Coronary artery (tissue), 2 donors: ENCODE results near the gene FBXL2.
"Not testable (repeated sequence)": the region's sequence is repeated elsewhere in the genome, so short reads cannot be mapped to it uniquely, and the experiment has no call there.

Source experiments
- DNase-seq: peaks from one replicate; pipeline ENCODE4 v3.0.0-alpha.2; 2017; ENCODE audit warnings: low spot score
- H3K27ac ChIP-seq, 2 donors: fragments of 200-600 bp; sonication (generic); one replicate each; pipeline ENCODE4 v1.5.1; 2016 to 2019
- H3K4me3 ChIP-seq: fragments of 200-600 bp; sonication (generic); 2 replicates; pipeline ENCODE4 v1.5.1; 2016; ENCODE audit warnings: mild to moderate bottlenecking, moderate library complexity
- TF ChIP-seq, protein P1 (sequence below): fragments of 200-600 bp; sonication (generic); IDR thresholded peaks from one replicate; pipeline ENCODE4 v1.5.1; 2019; ENCODE audit warnings: antibody characterized with exemption

Gene FBXL2

DNA sequence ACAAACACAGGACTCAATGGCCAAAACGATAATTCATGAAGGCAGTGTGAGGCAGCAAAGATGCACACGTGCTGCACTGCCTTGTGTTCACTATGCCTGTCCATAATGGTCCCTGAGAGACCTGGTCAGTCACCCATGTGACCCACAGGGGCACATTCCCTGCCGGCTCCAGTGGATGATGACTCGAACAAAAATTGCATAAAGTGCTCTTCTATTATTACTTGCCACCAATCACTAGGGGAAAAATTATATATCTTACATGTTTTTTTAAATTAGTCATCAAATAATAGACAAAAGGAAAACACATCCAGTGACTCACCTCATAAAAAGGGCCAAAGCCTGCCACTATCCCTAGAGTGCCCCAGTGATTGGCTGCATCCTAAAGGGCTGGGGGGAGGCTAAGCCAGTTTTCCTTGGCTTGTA lies 115.5 kb downstream of the FBXL2 start:
- Histone ChIP-seq H3K4me3 (no peak overlapping the region), H3K27ac (peak overlapping the region; percentile 11 to 53)
- TF ChIP-seq, protein P1, sequence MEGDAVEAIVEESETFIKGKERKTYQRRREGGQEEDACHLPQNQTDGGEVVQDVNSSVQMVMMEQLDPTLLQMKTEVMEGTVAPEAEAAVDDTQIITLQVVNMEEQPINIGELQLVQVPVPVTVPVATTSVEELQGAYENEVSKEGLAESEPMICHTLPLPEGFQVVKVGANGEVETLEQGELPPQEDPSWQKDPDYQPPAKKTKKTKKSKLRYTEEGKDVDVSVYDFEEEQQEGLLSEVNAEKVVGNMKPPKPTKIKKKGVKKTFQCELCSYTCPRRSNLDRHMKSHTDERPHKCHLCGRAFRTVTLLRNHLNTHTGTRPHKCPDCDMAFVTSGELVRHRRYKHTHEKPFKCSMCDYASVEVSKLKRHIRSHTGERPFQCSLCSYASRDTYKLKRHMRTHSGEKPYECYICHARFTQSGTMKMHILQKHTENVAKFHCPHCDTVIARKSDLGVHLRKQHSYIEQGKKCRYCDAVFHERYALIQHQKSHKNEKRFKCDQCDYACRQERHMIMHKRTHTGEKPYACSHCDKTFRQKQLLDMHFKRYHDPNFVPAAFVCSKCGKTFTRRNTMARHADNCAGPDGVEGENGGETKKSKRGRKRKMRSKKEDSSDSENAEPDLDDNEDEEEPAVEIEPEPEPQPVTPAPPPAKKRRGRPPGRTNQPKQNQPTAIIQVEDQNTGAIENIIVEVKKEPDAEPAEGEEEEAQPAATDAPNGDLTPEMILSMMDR, result no peak
- DNase-seq, result no peak

DNA sequence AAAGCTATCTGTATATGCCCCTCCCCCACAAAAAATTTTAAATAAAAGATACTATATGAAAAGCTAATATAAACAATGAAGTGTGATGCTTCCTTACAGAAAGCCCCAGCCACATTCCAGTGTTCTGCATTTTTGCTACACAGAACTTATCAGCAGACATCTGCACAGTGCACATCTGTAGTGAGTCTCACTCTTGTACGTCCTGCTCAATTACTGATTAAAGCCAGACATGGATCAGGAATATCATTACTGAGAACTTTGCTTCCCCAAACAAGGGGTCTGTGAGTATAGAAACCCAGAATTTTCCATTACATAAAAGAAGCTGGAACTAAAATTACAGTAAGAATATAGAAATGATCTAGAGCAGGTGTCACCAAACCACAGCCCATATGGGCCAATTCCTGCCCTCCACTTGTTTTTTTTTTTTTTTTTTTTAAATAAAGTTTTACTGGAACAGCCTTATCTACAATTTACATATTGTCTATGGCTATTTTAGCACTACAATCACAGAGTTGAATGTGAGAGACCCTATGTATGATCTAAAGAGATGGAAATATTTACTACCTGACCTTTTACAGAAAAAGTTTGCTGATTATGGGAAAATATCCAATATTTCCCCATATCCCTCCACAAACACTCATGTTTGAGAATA lies 117.3 kb downstream of the FBXL2 start:
- Histone ChIP-seq H3K27ac (no peak overlapping the region), H3K4me3 (no peak overlapping the region)
- DNase-seq, result no peak
- TF ChIP-seq, protein P1, result no peak

DNA sequence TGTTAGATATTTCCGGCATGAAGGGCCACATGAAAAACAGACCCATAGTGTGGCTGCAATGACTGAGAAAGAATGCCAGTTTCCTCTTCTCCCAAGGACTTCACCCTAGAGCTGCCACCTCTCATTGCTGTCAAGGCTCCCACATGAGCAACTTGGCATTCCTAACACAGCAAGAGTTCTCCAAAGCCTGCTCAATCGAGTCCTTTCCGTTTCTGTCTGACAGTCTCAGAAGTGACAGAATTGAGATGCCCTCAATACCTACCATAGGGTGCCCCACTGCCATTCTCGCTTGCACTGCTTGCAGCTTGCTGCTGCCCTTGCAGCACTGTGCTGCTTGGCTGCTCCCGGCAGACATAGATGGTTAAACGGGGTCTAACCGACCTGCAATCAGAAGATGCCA lies 118.7 kb downstream of the FBXL2 start:
- Histone ChIP-seq H3K27ac (no peak overlapping the region), H3K4me3 (no peak overlapping the region)
- TF ChIP-seq, protein P1, result no peak
- DNase-seq, result no peak

DNA sequence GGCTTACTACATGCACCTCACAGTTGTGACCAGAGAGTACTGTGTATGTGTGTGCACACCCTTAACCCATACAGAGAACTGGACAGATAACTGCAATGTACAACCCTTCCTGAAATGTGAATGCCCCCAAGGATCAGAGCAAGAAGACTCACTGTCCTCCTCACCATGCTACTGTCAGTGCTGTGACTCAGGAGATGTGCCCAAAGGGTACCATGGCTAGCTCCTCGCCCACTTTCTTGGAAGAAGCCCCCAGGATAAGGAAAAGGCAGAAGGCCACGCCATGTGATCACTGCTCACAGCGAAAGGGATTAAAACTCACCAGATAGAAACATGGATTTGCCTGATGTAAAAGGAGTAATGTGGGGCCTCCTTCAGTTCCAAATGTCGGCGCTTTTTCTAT lies 121.2 kb downstream of the FBXL2 start:
- Histone ChIP-seq H3K27ac (no peak overlapping the region), H3K4me3 (no peak overlapping the region)
- no peak for DNase-seq
- TF ChIP-seq, protein P1, result no peak

DNA sequence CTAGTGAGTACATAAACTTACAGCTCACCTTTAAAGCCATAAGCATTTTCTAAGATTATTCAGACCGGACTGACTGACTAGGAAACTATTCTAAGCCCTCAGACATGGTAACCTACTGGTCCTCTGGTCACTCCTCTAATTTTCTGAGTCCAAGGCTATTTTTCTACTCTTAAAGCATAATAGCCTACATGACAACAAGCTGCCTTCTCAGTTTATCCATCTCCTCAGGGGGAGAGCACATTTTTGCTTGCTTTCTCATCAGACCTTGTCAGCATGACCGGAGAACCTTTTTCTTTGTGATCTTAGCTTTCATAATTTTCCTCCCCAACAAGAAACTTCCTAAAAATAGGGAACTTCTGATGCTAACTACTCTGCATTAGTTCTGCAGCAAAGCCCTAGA lies 124.5 kb downstream of the FBXL2 start:
- TF ChIP-seq, protein P1, result no peak
- DNase-seq, result no peak
- Histone ChIP-seq H3K4me3 (no peak overlapping the region), H3K27ac (no peak overlapping the region)

DNA sequence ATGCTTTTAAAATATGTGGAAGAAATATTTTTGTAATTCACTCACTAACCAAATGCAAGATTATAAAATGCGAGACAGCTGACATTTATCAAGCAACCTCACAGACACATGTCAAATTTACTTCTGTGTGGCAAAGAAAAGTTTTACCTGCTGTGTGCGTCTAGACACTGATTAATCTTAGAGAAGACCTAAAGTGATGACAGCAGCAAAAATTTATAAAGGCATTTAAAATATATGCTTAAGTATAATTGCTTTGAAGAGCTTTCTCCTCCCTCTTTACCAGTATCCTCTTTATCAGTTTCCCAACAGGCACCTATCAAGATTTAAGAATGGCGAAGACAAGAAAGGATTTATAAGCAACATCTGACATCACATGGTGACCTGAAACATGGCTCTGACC lies 125.7 kb downstream of the FBXL2 start:
- no peak overlapping the region for H3K27ac ChIP-seq
- no peak overlapping the region for H3K4me3 ChIP-seq
- DNase-seq, result no peak
- TF ChIP-seq, protein P1, result no peak

DNA sequence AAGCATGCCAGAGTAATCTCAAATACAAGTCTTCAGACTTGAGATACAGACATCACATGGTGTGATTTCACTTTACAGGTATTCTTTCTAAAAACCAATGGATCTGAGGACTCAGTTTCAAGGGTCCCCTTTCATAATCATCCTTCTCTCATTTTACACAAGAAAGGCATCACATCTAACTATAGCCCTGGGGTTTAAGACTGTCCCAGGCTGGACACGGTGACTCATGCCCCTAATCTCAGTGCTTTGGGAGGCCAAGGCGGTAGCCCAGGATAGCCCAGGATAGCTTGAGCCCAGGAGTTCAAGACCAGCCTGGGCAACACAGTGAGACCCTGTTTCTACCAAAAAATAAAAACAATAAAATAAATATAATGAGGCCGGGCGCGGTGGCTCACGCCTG lies 126.5 kb downstream of the FBXL2 start:
- TF ChIP-seq, protein P1, result no peak
- Histone ChIP-seq H3K27ac (no peak overlapping the region), H3K4me3 (no peak overlapping the region)
- no peak for DNase-seq

DNA sequence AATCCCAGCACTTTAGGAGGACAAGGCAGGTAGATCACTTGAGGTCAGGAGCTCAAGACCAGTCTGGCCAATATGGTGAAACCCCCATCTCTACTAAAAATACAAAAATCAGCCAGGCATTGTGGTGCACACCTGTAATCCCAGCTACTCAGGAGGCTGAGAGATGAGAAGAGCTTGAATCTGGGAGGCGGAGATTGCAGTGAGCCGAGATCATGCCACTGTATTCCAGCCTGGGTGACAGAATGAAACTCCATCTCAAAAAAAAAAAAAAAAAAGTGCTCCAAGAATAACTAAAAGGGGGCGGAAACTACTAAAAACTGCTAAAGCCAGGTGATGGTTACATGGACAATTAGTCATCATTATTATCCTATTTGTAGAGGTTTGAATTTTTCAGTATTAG lies 133.6 kb downstream of the FBXL2 start:
- not testable (repeated sequence) for DNase-seq, H3K4me3 ChIP-seq, H3K27ac ChIP-seq
